Stomach (tissue), 9 donors: Measurements from ENCODE around the gene DNAJC4. TPM values are rescaled to one million over a fixed set of nuclear protein-coding genes. Genes with fewer than 3 reads are reported as not detected.

Source experiments
- DNase-seq, 2 donors: peaks; one replicate each; pipeline versions ENCODE4 v3.0.0 to v3.0.0-alpha.2; 2013 to 2019
- H3K27ac ChIP-seq, 5 donors: fragments of 200-600 bp in 4 of 5; sonication (generic) in 4 of 5; one replicate each; pipeline ENCODE4 v1.5.1; 2013 to 2019; ENCODE audit warnings: mild to moderate bottlenecking in 1 of 5, moderate library complexity in 1 of 5
- H3K27me3 ChIP-seq, 3 donors: fragments of 200-600 bp; sonication (generic); one replicate each; pipeline ENCODE4 v1.5.1; 2017 to 2019; ENCODE audit warnings: mixed run types in 1 of 3
- H3K36me3 ChIP-seq, 4 donors: fragments of 200-600 bp; sonication (generic); 1 replicate in 3 of 4; 2 replicates in 1 of 4; pipeline ENCODE4 v1.5.1; 2016 to 2019
- H3K4me1 ChIP-seq, 4 donors: fragments of 200-600 bp; sonication (generic); one replicate each; pipeline ENCODE4 v1.5.1; 2016 to 2019
- H3K4me3 ChIP-seq, 4 donors: fragments of 200-600 bp; sonication (generic) in 3 of 4; one replicate each; pipeline ENCODE4 v1.5.1; 2016 to 2019; ENCODE audit warnings: mild to moderate bottlenecking in 1 of 4
- H3K9me3 ChIP-seq, 4 donors: fragments of 200-600 bp; sonication (generic); one replicate each; pipeline ENCODE4 v1.5.1; 2016 to 2019
- EP300 ChIP-seq: sonication (generic); formaldehyde crosslinking; IDR thresholded peaks from one replicate; pipeline ENCODE4 v1.6.1; 2017; ENCODE audit warnings: antibody characterized with exemption
- POLR2A ChIP-seq, 4 donors: fragments of 450-650 bp; IDR thresholded peaks; one replicate each; pipeline ENCODE4 v1.6.1; 2016; ENCODE audit warnings: antibody characterized with exemption in 4 of 4, control low read depth in 2 of 4, mild to moderate bottlenecking in 1 of 4, moderate library complexity in 1 of 4
- POLR2AphosphoS5 ChIP-seq, 3 donors: sonication (generic); formaldehyde crosslinking; IDR thresholded peaks; one replicate each; pipeline ENCODE4 v1.6.1; 2016; ENCODE audit warnings: antibody characterized with exemption in 3 of 3
- WGBS, 5 donors: extraction: QIAGEN DNeasy Blood & Tissue Kit in 3 of 5; methylation state at CpG; one replicate each; pipeline versions ENCODE4 v1.1.5 to v1.1.7; 2013 to 2018; 5-methylcytosine and 5-hydroxymethylcytosine counted together
- intact Hi-C: fragments of 100-400 bp; cut with DNase I; formaldehyde crosslinking; loops from one replicate; pipeline ENCODE4 v1.15.1; 2023; ENCODE audit warnings: low total_unique reads
- polyA plus RNA-seq, 3 donors: library from polyadenylated mRNA; stranded (reverse); fragments of 200-250 nt; gene quantifications; one replicate each; pipeline ENCODE4 v1.2.3, GENCODE V29; 2013
- total RNA-seq, 5 donors: library from RNA; depleted of rRNA; stranded (reverse); fragments of >200 nt; gene quantifications; one replicate each; pipeline versions ENCODE4 v1.1.0 to v1.2.3, GENCODE V29; 2014 to 2016
- TF ChIP-seq, protein P1 (sequence below), 7 experiments: fragments of 450-650 bp in 4 of 7; fragments of 200-600 bp in 3 of 7; sonication (generic) in 3 of 7; IDR thresholded peaks; one replicate each; pipeline ENCODE4 v1.5.1; 2016 to 2019; ENCODE audit warnings: antibody characterized with exemption in 7 of 7, control low read depth in 2 of 7, mild to moderate bottlenecking in 1 of 7
- donor health status: healthy with polysubstance abuse.
- donor health status: Bipolar disorder and iron deficiency.
- donor health status: healthy.

Gene DNAJC4
- total and polyA plus RNA-seq, 8 donors: 8.3 to 115 (median 42.8) TPM

DNA sequence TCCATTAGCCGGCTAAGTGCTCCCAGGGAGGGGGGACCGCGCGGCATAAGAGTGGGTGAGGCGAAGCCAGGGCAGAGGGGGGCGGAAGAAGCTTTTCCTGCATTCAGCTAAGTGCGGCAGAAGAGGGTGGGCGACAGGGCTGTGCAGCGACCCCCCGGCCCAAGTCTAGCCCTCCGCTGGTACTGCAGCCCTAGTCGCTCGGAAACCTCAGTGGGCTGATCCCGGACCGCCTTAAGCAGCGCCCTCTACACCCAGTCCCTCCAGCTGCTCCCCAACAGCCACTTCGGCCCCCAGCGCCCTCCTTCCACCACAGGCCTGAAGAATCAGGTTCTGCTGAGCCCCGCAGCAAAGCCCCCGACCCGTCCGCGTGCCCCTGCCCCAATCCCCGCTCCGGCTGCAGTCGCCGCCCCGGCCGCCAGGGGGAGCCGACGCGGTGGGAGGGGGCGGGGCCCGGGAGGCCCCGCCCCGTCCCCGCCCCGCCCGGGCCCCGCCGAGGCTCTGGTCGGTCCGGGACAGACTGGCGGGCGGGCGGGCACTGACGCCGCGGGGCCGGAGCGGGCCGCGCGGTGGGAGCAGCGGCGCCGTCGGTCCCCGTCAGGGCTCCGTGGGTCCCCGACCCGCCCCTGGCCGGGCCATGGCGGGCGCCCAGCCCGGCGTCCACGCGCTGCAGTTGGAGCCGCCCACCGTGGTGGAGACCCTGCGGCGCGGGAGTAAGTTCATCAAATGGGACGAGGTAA is 20.8 kb downstream of the DNAJC4 start, which contains the start of gene PLCB3:
Gene PLCB3 (plus strand): TSS at position 515 of the 737 bp plus-strand sequence. CDS start 120 bp downstream, at position 635.
- DNase-seq: peak; percentile 71 to 75
- Histone ChIP-seq H3K9me3 (no peaks in the 10 kb centered on the region), H3K4me3 (peak within 1 kb of the TSS; percentile 80 to 86 (median 84)), H3K27me3 (no peaks in the 10 kb centered on the region), H3K27ac (peak within 1 kb of the TSS; percentile 77 to 89 (median 81)), H3K36me3 (peaks cover 19 to 21% (median 20%) of the 10 kb centered on the region in 4 donors), H3K4me1 (peaks cover 22 to 53% (median 47%) of the 10 kb centered on the region in 4 donors)
- TF ChIP-seq, protein P1, sequence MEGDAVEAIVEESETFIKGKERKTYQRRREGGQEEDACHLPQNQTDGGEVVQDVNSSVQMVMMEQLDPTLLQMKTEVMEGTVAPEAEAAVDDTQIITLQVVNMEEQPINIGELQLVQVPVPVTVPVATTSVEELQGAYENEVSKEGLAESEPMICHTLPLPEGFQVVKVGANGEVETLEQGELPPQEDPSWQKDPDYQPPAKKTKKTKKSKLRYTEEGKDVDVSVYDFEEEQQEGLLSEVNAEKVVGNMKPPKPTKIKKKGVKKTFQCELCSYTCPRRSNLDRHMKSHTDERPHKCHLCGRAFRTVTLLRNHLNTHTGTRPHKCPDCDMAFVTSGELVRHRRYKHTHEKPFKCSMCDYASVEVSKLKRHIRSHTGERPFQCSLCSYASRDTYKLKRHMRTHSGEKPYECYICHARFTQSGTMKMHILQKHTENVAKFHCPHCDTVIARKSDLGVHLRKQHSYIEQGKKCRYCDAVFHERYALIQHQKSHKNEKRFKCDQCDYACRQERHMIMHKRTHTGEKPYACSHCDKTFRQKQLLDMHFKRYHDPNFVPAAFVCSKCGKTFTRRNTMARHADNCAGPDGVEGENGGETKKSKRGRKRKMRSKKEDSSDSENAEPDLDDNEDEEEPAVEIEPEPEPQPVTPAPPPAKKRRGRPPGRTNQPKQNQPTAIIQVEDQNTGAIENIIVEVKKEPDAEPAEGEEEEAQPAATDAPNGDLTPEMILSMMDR (IDR thresholded peaks at IDR 0.05): peak in 5 of 7 experiments; percentile 37 to 99 (median 78)
- TF ChIP-seq EP300 (no peak), POLR2AphosphoS5 (IDR thresholded peaks at IDR 0.05) (peak in 1 of 3 donors; percentile 66), POLR2A (IDR thresholded peaks at IDR 0.05) (no peak)
- intact Hi-C loops: no loop called here
- WGBS, 5 donors: 0 to 1% (median 0%) methylated on average over 5 to 75 of the region's 75 CpGs

DNA sequence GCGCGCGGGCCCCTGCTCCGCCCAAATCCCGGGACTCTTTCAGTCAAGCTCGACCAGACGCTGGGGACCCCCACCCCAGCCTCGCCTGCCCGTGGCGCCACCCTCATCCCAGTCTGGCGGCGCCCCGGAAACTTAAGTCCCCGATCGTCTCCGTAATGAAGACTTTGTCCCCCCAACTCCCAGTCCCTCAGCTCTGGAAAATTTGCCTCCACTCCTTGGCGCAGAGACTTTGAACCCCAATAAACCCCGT is 21.3 kb downstream of the DNAJC4 start:
- Histone ChIP-seq H3K4me3 (peak overlapping the region; percentile 80 to 86 (median 84)), H3K4me1 (peaks cover 22 to 53% (median 46%) of the 10 kb centered on the region in 4 donors), H3K27me3 (no peaks in the 10 kb centered on the region), H3K36me3 (peaks cover 24 to 26% (median 25%) of the 10 kb centered on the region in 4 donors), H3K27ac (peak overlapping the region; percentile 77 to 89 (median 81)), H3K9me3 (no peaks in the 10 kb centered on the region)
- WGBS, 5 donors: 0 to 4% (median 2%) methylated on average over 5 to 18 of the region's 18 CpGs
- TF ChIP-seq, protein P1 (IDR thresholded peaks at IDR 0.05): no peak
- no peak for TF ChIP-seq POLR2A (IDR thresholded peaks at IDR 0.05)
- TF ChIP-seq EP300: no peak
- no peak for TF ChIP-seq POLR2AphosphoS5 (IDR thresholded peaks at IDR 0.05)
- intact Hi-C loops: no loop called here
- DNase-seq: no peak

DNA sequence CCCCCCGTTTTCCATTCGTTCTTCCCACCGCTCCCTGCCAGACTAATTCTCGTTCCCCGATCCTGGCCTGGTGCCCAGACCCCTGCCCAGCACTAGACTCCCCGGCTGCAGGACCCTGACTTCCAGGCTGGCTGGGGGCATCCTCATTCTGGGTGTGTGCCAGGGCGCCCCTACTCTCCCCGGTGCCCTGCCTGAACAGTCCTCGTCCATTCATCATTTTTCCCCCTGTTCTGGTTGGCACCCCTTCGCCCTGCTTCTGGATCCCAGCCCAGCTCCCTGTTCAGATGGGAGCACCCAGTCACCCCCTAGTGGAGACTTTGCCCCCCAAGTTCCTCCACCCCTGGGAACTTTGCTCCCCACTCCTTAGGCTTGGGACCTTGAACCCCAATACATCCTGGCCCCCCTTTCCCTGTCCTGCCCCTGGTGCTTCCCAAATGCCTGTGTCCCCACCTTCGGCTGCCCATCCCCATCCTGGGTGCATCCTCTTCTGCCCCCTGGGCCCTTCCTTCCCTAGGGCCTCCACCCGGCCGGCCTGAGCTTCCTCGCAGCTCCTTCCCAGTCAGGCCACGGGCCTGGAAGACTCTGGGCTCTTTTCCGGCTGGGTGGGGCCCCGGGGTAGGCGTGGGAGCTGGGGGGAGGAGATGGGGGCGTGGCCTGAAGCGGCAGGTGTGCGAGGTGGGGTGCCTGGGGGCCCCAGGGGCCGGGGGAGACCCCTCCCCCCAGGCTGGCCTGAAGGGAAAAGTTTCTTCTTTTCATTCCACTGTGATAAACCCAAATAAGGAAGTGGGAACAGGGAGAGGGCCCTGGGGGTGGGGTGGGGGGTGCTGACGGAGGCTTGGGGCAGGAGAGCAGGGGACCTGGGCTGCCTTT is 21.9 kb downstream of the DNAJC4 start:
- 2 to 8% (median 4%) methylated on average over 22 to 23 of the region's 23 CpGs for WGBS, 5 donors
- Histone ChIP-seq H3K4me3 (peak overlapping the region; percentile 80 to 86 (median 84)), H3K9me3 (no peaks in the 10 kb centered on the region), H3K4me1 (peaks cover 22 to 47% (median 41%) of the 10 kb centered on the region in 4 donors), H3K36me3 (peaks cover 27 to 32% (median 30%) of the 10 kb centered on the region in 4 donors), H3K27me3 (no peaks in the 10 kb centered on the region), H3K27ac (peak overlapping the region; percentile 77 to 89 (median 81))
- TF ChIP-seq, protein P1 (IDR thresholded peaks at IDR 0.05): peak in 3 of 7 experiments; percentile 7 to 18 (median 9)
- TF ChIP-seq EP300 (no peak), POLR2A (IDR thresholded peaks at IDR 0.05) (no peak), POLR2AphosphoS5 (IDR thresholded peaks at IDR 0.05) (peak in 2 of 3 donors; percentile 36 to 57)
- intact Hi-C loops: no loop called here
- DNase-seq: peak; percentile 78 to 81

DNA sequence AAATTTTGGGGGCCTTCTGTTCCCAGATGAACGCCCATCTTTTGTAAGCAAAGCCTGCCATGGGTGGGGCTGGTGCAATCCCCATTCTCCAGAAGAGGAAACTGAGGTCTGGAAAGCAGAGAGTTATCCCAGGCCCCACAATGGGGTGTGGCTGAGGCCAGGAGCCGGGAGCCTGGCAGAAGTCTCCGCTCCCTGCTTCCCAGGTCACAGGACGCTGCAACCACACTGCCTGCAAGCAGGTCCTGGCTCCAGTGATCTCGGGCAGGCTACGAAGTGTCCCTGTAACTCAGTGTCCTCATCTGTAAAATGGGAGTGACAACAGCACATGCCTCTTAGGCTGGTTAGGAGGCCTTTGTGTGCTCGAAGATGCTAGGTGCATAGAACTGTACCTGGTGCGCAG is 22.7 kb downstream of the DNAJC4 start:
- intact Hi-C loops: no loop called here
- no peaks in the 10 kb centered on the region for H3K9me3 ChIP-seq
- H3K36me3 ChIP-seq: peaks cover 31 to 40% (median 38%) of the 10 kb centered on the region in 4 donors
- H3K27me3 ChIP-seq: no peaks in the 10 kb centered on the region
- peaks cover 22 to 39% (median 34%) of the 10 kb centered on the region in 4 donors for H3K4me1 ChIP-seq
- no peak for TF ChIP-seq POLR2A (IDR thresholded peaks at IDR 0.05)
- TF ChIP-seq POLR2AphosphoS5 (IDR thresholded peaks at IDR 0.05): no peak
- TF ChIP-seq, protein P1 (IDR thresholded peaks at IDR 0.05): no peak
- TF ChIP-seq EP300: no peak
- peak overlapping the region in 3 of 5 donors; percentile 81 to 89 (median 86) for H3K27ac ChIP-seq
- DNase-seq: no peak
- peak overlapping the region in 3 of 4 donors; percentile 80 to 86 (median 83) for H3K4me3 ChIP-seq
- 55 to 79% (median 64%) methylated on average over 7 to 8 of the region's 8 CpGs for WGBS, 5 donors
